Naive thymus-derived CD4-positive, alpha-beta T cell (primary cell): ENCODE results near the gene RBCK1. TPM values are rescaled to one million over a fixed set of nuclear protein-coding genes. Genes with fewer than 3 reads are reported as not detected.

Source experiments
- ATAC-seq: fragments of 150-1000 bp; cut with Tn5 transposase; 2 replicates; pipeline ENCODE4 v1.10.0; 2021; ENCODE audit warnings: mild to moderate bottlenecking, moderate library complexity
- CTCF ChIA-PET: fragments of 350-600 bp; sonication (Branson Sonifier 250); formaldehyde crosslinking; loops from one replicate; lab custom pipeline; 2021; ENCODE audit warnings: antibody characterized with exemption; lab: Charles Lee
- POLR2A ChIA-PET: fragments of 350-600 bp; sonication (Branson Sonifier 250); formaldehyde crosslinking; loops from one replicate; lab custom pipeline; 2021; ENCODE audit warnings: antibody characterized with exemption, inconsistent platforms; lab: Charles Lee
- DNase-seq, 9 donors: peaks; one replicate each; pipeline versions ENCODE4 v3.0.0 to v3.0.0-alpha.2; 2020 to 2022; ENCODE audit warnings: mixed read lengths in 1 of 9
- H3K27ac ChIP-seq: one replicate; pipeline ENCODE4 v1.7.0; 2013; ENCODE audit warnings: mild to moderate bottlenecking, low read depth, low read length, moderate library complexity
- H3K27me3 ChIP-seq, 2 donors: one replicate each; pipeline ENCODE4 v1.7.0; 2013; ENCODE audit warnings: low read length in 2 of 2, mild to moderate bottlenecking in 2 of 2, moderate library complexity in 2 of 2; ENCODE audit not compliant: control insufficient read depth in 2 of 2, insufficient read depth in 2 of 2
- H3K36me3 ChIP-seq, 3 experiments: 1 replicate in 2 of 3; 2 replicates in 1 of 3; pipeline ENCODE4 v1.7.0; 2013; ENCODE audit warnings: low read length in 3 of 3, mild to moderate bottlenecking in 3 of 3, moderate library complexity in 1 of 3; ENCODE audit not compliant: insufficient read depth in 3 of 3, control insufficient read depth in 2 of 3
- H3K4me1 ChIP-seq, 2 donors: one replicate each; pipeline ENCODE4 v1.7.0; 2013; ENCODE audit warnings: low read length in 2 of 2, mild to moderate bottlenecking in 2 of 2, moderate library complexity in 1 of 2; ENCODE audit not compliant: control insufficient read depth in 2 of 2, insufficient read depth in 2 of 2
- H3K4me3 ChIP-seq: 2 replicates; pipeline ENCODE4 v1.7.0; 2013; ENCODE audit warnings: mild to moderate bottlenecking, low read length
- H3K9me3 ChIP-seq, 3 experiments: 1 replicate in 2 of 3; 2 replicates in 1 of 3; pipeline ENCODE4 v1.7.0; 2013; ENCODE audit warnings: low read length in 3 of 3; ENCODE audit not compliant: control insufficient read depth in 2 of 3
- H3K27ac Mint-ChIP-seq, 9 donors: one replicate each; pipeline ENCODE4 v1.8.0; 2020 to 2022; ENCODE audit warnings: mixed read lengths in 9 of 9, mild to moderate bottlenecking in 8 of 9, moderate library complexity in 5 of 9, inconsistent platforms in 2 of 9
- H3K27me3 Mint-ChIP-seq, 5 donors: one replicate each; pipeline ENCODE4 v1.8.0; 2021 to 2022; ENCODE audit warnings: mixed read lengths in 5 of 5, mild to moderate bottlenecking in 1 of 5
- H3K36me3 Mint-ChIP-seq, 5 donors: one replicate each; pipeline ENCODE4 v1.8.0; 2020 to 2022; ENCODE audit warnings: mixed read lengths in 5 of 5, mild to moderate bottlenecking in 3 of 5, inconsistent platforms in 1 of 5
- H3K4me1 Mint-ChIP-seq, 7 donors: one replicate each; pipeline ENCODE4 v1.8.0; 2020 to 2022; ENCODE audit warnings: mixed read lengths in 7 of 7, mild to moderate bottlenecking in 3 of 7, inconsistent platforms in 1 of 7
- H3K4me3 Mint-ChIP-seq, 10 donors: one replicate each; pipeline ENCODE4 v1.8.0; 2020 to 2022; ENCODE audit warnings: mild to moderate bottlenecking in 10 of 10, mixed read lengths in 10 of 10, moderate library complexity in 6 of 10, inconsistent platforms in 2 of 10
- H3K9me3 Mint-ChIP-seq, 11 donors: one replicate each; pipeline ENCODE4 v1.8.0; 2020 to 2022; ENCODE audit warnings: mixed read lengths in 11 of 11, mild to moderate bottlenecking in 4 of 11, inconsistent platforms in 1 of 11, moderate library complexity in 1 of 11
- intact Hi-C, 2 donors: fragments of 100-400 bp; cut with micrococcal nuclease; formaldehyde crosslinking; loops; one replicate each; pipeline ENCODE4 v1.15.1; 2023
- polyA plus RNA-seq, 2 donors: library from polyadenylated mRNA; unstranded; fragments of 300-500 nt; fragmentation: Illumina TruSeq; gene quantifications; one replicate each; pipeline ENCODE4 v1.2.3, GENCODE V29; 2021
- total RNA-seq, 6 experiments: library from RNA in 5 of 6; stranded (reverse) in 5 of 6; gene quantifications; 1 replicate in 5 of 6; 2 replicates in 1 of 6; pipeline ENCODE4 v1.2.3 and lab custom pipeline; 2021 to 2026

The RBCK1 gene
- total and polyA plus RNA-seq, 7 experiments from 2014 or later: 70.3 to 153 (median 96.9) TPM

GRCh38 chr20:396619-397431 is 11.3 kb upstream of the RBCK1 start:
- H3K36me3 ChIP-seq: peaks cover 0 to 61% (median 6%) of the 10 kb centered on the region in 3 experiments
- H3K27ac Mint-ChIP-seq: peak overlapping the region in 1 of 9 donors; percentile 29
- no peaks in the 10 kb centered on the region for H3K9me3 ChIP-seq
- H3K36me3 Mint-ChIP-seq: peaks cover 0 to 38% (median 19%) of the 10 kb centered on the region in 5 donors
- DNase-seq: no peak
- no peak overlapping the region for H3K4me3 Mint-ChIP-seq
- no peaks in the 10 kb centered on the region for H3K27me3 ChIP-seq
- no peak overlapping the region for H3K4me3 ChIP-seq
- H3K4me1 ChIP-seq: peaks cover 0 to 3% of the 10 kb centered on the region in 2 donors
- peaks cover 2 to 13% (median 3%) of the 10 kb centered on the region in 7 donors for H3K4me1 Mint-ChIP-seq
- intact Hi-C loops: no loop called here
- no peaks in the 10 kb centered on the region for H3K27me3 Mint-ChIP-seq
- no peak for ATAC-seq
- ChIA-PET POLR2A (interaction anchor here (0.7 kb wide), 1 partner anchor 42 kb away, joined by 3 read pairs; no protein-coding TSS in a partner anchor), CTCF (no interaction called here)
- no peak overlapping the region for H3K27ac ChIP-seq
- no peaks in the 10 kb centered on the region for H3K9me3 Mint-ChIP-seq

GRCh38 chr20:397432-398237 is 10.5 kb upstream of the RBCK1 start:
- intact Hi-C loops: no loop called here
- Histone ChIP-seq H3K27me3 (no peaks in the 10 kb centered on the region), H3K4me1 (peaks cover 0 to 11% of the 10 kb centered on the region in 2 donors), H3K27ac (no peak overlapping the region), H3K36me3 (peaks cover 0 to 53% (median 6%) of the 10 kb centered on the region in 3 experiments), H3K9me3 (no peaks in the 10 kb centered on the region), H3K4me3 (no peak overlapping the region)
- Mint-ChIP-seq H3K27me3 (no peaks in the 10 kb centered on the region), H3K4me1 (peaks cover 4 to 20% (median 8%) of the 10 kb centered on the region in 7 donors), H3K27ac (peak overlapping the region in 1 of 9 donors; percentile 23), H3K4me3 (no peak overlapping the region), H3K36me3 (peaks cover 0 to 34% (median 17%) of the 10 kb centered on the region in 5 donors), H3K9me3 (no peaks in the 10 kb centered on the region)
- POLR2A ChIA-PET: no interaction called here
- CTCF ChIA-PET: no interaction called here
- DNase-seq (no peak), ATAC-seq (no peak)

- ATAC-seq (no peak), DNase-seq (no peak)
- Histone ChIP-seq H3K4me1 (peaks cover 0 to 15% of the 10 kb centered on the region in 2 donors), H3K27ac (no peak overlapping the region), H3K9me3 (no peaks in the 10 kb centered on the region), H3K27me3 (no peaks in the 10 kb centered on the region), H3K4me3 (no peak overlapping the region), H3K36me3 (peaks cover 0 to 39% (median 6%) of the 10 kb centered on the region in 3 experiments)
- no peak overlapping the region for H3K4me3 Mint-ChIP-seq
- intact Hi-C loops: no loop called here
- no peak overlapping the region for H3K27ac Mint-ChIP-seq
- H3K36me3 Mint-ChIP-seq: peaks cover 0 to 23% (median 11%) of the 10 kb centered on the region in 5 donors
- H3K9me3 Mint-ChIP-seq: peaks cover 0 to 4% (median 0%) of the 10 kb centered on the region in 11 donors
- CTCF ChIA-PET: no interaction called here
- no peaks in the 10 kb centered on the region for H3K27me3 Mint-ChIP-seq
- POLR2A ChIA-PET: no interaction called here
- H3K4me1 Mint-ChIP-seq: peaks cover 4 to 28% (median 14%) of the 10 kb centered on the region in 7 donors
Measured at GRCh38 chr20:399182-399707, 8.9 kb upstream of the RBCK1 start.

GRCh38 chr20:400128-400453 is 8.0 kb upstream of the RBCK1 start:
- intact Hi-C loops: loop anchor here in 1 of 2 donors (10.0 kb wide), 1 partner anchor 825 kb away; the partner anchor contains the start of gene RAD21L1
- DNase-seq (no peak), ATAC-seq (no peak)
- Histone ChIP-seq H3K4me1 (peaks cover 0 to 15% of the 10 kb centered on the region in 2 donors), H3K9me3 (no peaks in the 10 kb centered on the region), H3K27ac (no peak overlapping the region), H3K36me3 (peaks cover 0 to 31% (median 6%) of the 10 kb centered on the region in 3 experiments), H3K4me3 (no peak overlapping the region), H3K27me3 (no peaks in the 10 kb centered on the region)
- Mint-ChIP-seq H3K4me3 (no peak overlapping the region), H3K9me3 (peaks cover 0 to 4% (median 0%) of the 10 kb centered on the region in 11 donors), H3K4me1 (peaks cover 4 to 30% (median 14%) of the 10 kb centered on the region in 7 donors), H3K36me3 (peaks cover 0 to 20% (median 11%) of the 10 kb centered on the region in 5 donors), H3K27me3 (no peaks in the 10 kb centered on the region), H3K27ac (no peak overlapping the region)
- ChIA-PET CTCF (no interaction called here), POLR2A (no interaction called here)

- intact Hi-C loops: loop anchor here in 1 of 2 donors (10.0 kb wide), 1 partner anchor 824 kb away; the partner anchor contains the start of gene RAD21L1
- no peaks in the 10 kb centered on the region for H3K27me3 Mint-ChIP-seq
- POLR2A ChIA-PET: interaction anchor here (0.6 kb wide), 1 partner anchor 56 kb away, joined by 3 read pairs; no protein-coding TSS in a partner anchor
- ATAC-seq (peak; percentile 24), DNase-seq (no peak)
- H3K9me3 Mint-ChIP-seq: peaks cover 0 to 4% (median 0%) of the 10 kb centered on the region in 11 donors
- Histone ChIP-seq H3K27me3 (no peaks in the 10 kb centered on the region), H3K4me3 (no peak overlapping the region), H3K36me3 (peaks cover 0 to 25% (median 6%) of the 10 kb centered on the region in 3 experiments), H3K9me3 (no peaks in the 10 kb centered on the region), H3K4me1 (peaks cover 0 to 15% of the 10 kb centered on the region in 2 donors), H3K27ac (no peak overlapping the region)
- no peak overlapping the region for H3K4me3 Mint-ChIP-seq
- H3K36me3 Mint-ChIP-seq: peaks cover 0 to 20% (median 11%) of the 10 kb centered on the region in 5 donors
- CTCF ChIA-PET: no interaction called here
- H3K4me1 Mint-ChIP-seq: peaks cover 4 to 34% (median 14%) of the 10 kb centered on the region in 7 donors
- no peak overlapping the region for H3K27ac Mint-ChIP-seq
Measured at GRCh38 chr20:400454-401275, 7.4 kb upstream of the RBCK1 start.
